NB4 (cell line): Measurements from ENCODE around the gene USP46.

ENCODE experiments used
- CTCF ChIP-seq: IDR thresholded peaks from one replicate; pipeline ENCODE4 v1.5.1; 2012; ENCODE audit warnings: low read depth, low read length
- POLR2A ChIP-seq: IDR thresholded peaks from 2 replicates; pipeline ENCODE4 v1.6.1; 2011; ENCODE audit warnings: mild to moderate bottlenecking; ENCODE audit not compliant: insufficient read length; ENCODE audit errors: extremely low read depth

- no peak for TF ChIP-seq CTCF
- no peak for TF ChIP-seq POLR2A
Measured at GRCh38 chr4:52606726-52607125, 52.4 kb downstream of the USP46 start.
